ENCODE data around the gene CLEC16A.

The CLEC16A gene

DNA sequence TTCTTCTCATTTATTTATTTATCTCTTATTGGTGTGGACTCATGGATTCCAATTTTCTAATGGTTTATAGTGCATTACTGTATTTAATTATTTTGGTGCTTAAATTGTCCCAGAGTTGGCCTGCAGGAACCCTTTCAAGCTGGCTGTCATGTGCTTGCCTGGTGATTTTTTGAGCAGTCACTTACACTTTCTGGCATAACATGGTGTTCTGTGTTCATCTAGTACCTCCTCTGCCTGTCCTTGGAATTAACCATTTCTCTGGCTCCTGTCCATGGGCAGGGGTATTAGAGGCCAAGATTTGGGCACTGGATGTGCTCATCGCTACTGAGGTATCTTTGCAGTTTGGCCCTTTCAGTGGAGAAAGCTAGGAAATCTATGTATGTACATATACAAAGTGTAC lies 67.0 kb downstream of the CLEC16A start:
- no peaks in the 10 kb centered on the region for H3K4me1 ChIP-seq (ENCODE audit: control insufficient read depth, low read length)
- no peak overlapping the region for H3K4me3 ChIP-seq (ENCODE audit: low read length)
- H3K27me3 ChIP-seq (ENCODE audit: control insufficient read depth, low read length): no peaks in the 10 kb centered on the region
- H3K27ac ChIP-seq (ENCODE audit: low read depth, low read length): no peak overlapping the region
- H3K4me2 ChIP-seq (ENCODE audit: low read length): no peak overlapping the region
- H3K9me2 ChIP-seq (replicated peaks; ENCODE audit: control insufficient read depth, low read length): no peaks in the 10 kb centered on the region
- TF ChIP-seq, protein P1, sequence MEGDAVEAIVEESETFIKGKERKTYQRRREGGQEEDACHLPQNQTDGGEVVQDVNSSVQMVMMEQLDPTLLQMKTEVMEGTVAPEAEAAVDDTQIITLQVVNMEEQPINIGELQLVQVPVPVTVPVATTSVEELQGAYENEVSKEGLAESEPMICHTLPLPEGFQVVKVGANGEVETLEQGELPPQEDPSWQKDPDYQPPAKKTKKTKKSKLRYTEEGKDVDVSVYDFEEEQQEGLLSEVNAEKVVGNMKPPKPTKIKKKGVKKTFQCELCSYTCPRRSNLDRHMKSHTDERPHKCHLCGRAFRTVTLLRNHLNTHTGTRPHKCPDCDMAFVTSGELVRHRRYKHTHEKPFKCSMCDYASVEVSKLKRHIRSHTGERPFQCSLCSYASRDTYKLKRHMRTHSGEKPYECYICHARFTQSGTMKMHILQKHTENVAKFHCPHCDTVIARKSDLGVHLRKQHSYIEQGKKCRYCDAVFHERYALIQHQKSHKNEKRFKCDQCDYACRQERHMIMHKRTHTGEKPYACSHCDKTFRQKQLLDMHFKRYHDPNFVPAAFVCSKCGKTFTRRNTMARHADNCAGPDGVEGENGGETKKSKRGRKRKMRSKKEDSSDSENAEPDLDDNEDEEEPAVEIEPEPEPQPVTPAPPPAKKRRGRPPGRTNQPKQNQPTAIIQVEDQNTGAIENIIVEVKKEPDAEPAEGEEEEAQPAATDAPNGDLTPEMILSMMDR (IDR thresholded peaks at IDR 0.05; ENCODE audit: low read depth, low read length, poor library complexity, severe bottlenecking): no peak
- no peak for TF ChIP-seq EZH2phosphoT487 (IDR thresholded peaks at IDR 0.05; ENCODE audit: borderline replicate concordance, low read length)
- no peaks in the 10 kb centered on the region for H3K79me2 ChIP-seq (ENCODE audit: control insufficient read depth, low read length)
- H3F3A ChIP-seq (ENCODE audit: control insufficient read depth, insufficient read depth): no peaks in the 10 kb centered on the region
- no peaks in the 10 kb centered on the region for H3K9me3 ChIP-seq (ENCODE audit: control insufficient read depth, insufficient read depth, low read length)
- H3K36me3 ChIP-seq (ENCODE audit: control insufficient read depth, low read length): peaks cover 6% of the 10 kb centered on the region; the same call in 1 of the 2 replicates
- no peaks in the 10 kb centered on the region for H4K20me1 ChIP-seq (ENCODE audit: control insufficient read depth, insufficient read depth, low read depth, low read length)

DNA sequence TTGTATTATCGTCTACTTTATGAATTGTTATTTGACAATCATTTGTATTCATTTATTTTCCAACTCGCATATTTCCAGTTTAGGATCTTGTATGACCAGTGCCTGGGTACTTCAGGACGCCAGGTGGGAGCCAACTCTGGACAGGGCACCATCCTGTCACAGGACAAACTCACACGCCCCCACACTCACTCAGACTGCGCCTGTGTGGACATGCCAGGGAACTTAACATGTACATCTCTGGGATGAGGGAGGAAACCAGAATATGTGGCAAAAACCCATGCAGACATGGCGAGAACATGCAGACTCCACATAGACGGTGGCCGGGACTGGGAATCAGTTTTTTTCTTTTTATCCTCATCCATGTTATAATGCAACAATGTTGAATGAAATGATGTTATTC lies 68.5 kb downstream of the CLEC16A start:
- no peak for TF ChIP-seq EZH2phosphoT487 (IDR thresholded peaks at IDR 0.05; ENCODE audit: borderline replicate concordance, low read length)
- TF ChIP-seq, protein P1 (IDR thresholded peaks at IDR 0.05; ENCODE audit: low read depth, low read length, poor library complexity, severe bottlenecking): no peak
- Histone ChIP-seq H3K27ac (ENCODE audit: low read depth, low read length) (no peak overlapping the region), H3K79me2 (ENCODE audit: control insufficient read depth, low read length) (no peaks in the 10 kb centered on the region), H3K36me3 (ENCODE audit: control insufficient read depth, low read length) (peaks cover 6% of the 10 kb centered on the region; the same call in 1 of the 2 replicates), H4K20me1 (ENCODE audit: control insufficient read depth, insufficient read depth, low read depth, low read length) (no peaks in the 10 kb centered on the region), H3K27me3 (ENCODE audit: control insufficient read depth, low read length) (no peaks in the 10 kb centered on the region), H3F3A (ENCODE audit: control insufficient read depth, insufficient read depth) (no peaks in the 10 kb centered on the region), H3K4me2 (ENCODE audit: low read length) (no peak overlapping the region), H3K9me2 (replicated peaks; ENCODE audit: control insufficient read depth, low read length) (no peaks in the 10 kb centered on the region), H3K4me1 (ENCODE audit: control insufficient read depth, low read length) (no peaks in the 10 kb centered on the region), H3K4me3 (ENCODE audit: low read length) (no peak overlapping the region), H3K9me3 (ENCODE audit: control insufficient read depth, insufficient read depth, low read length) (no peaks in the 10 kb centered on the region)

DNA sequence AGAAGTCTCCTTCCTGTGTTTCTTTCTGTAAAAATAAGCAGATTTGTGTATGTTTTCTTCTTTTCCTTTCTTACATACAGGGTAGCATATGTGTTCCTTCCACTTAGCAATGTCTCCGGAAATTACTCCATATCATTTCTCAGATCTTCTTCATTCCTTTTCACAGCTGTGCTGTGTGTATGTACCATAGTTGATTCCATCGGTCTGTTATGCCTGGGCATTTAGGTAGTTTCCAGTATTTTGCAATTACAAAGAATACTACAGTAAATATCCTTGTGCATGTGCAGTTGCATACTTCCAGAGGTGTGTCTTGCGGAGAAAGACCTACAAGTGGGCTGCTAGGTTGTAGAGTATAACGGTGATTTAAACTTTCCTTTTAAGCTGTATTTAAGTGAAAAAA lies 69.8 kb downstream of the CLEC16A start:
- Histone ChIP-seq H3K9me3 (ENCODE audit: control insufficient read depth, insufficient read depth, low read length) (no peaks in the 10 kb centered on the region), H3K4me2 (ENCODE audit: low read length) (no peak overlapping the region), H3F3A (ENCODE audit: control insufficient read depth, insufficient read depth) (no peaks in the 10 kb centered on the region), H3K27me3 (ENCODE audit: control insufficient read depth, low read length) (no peaks in the 10 kb centered on the region), H3K36me3 (ENCODE audit: control insufficient read depth, low read length) (peaks cover 6% of the 10 kb centered on the region; the same call in 1 of the 2 replicates), H3K4me1 (ENCODE audit: control insufficient read depth, low read length) (no peaks in the 10 kb centered on the region), H3K4me3 (ENCODE audit: low read length) (no peak overlapping the region), H4K20me1 (ENCODE audit: control insufficient read depth, insufficient read depth, low read depth, low read length) (no peaks in the 10 kb centered on the region), H3K27ac (ENCODE audit: low read depth, low read length) (no peak overlapping the region), H3K9me2 (replicated peaks; ENCODE audit: control insufficient read depth, low read length) (no peaks in the 10 kb centered on the region), H3K79me2 (ENCODE audit: control insufficient read depth, low read length) (no peaks in the 10 kb centered on the region)
- TF ChIP-seq EZH2phosphoT487 (IDR thresholded peaks at IDR 0.05; ENCODE audit: borderline replicate concordance, low read length): no peak
- TF ChIP-seq, protein P1 (IDR thresholded peaks at IDR 0.05; ENCODE audit: low read depth, low read length, poor library complexity, severe bottlenecking): no peak
